SU-DHL-6 (cell line): Measurements from ENCODE around the gene IFIT2.

Experiments used
- H2AFZ ChIP-seq: fragments of 200-600 bp; sonication (generic); 2 replicates; pipeline ENCODE4 v1.6.1; 2014; ENCODE audit warnings: low read depth, mild to moderate bottlenecking, moderate library complexity, mixed read lengths, antibody characterized with exemption, low read length; ENCODE audit not compliant: severe bottlenecking
- H3F3A ChIP-seq: fragments of 200-600 bp; shearing (Covaris generic); 2 replicates; pipeline ENCODE4 v1.6.0; 2016; ENCODE audit warnings: antibody characterized with exemption, mild to moderate bottlenecking; ENCODE audit not compliant: insufficient read depth
- H3K27ac ChIP-seq: fragments of 200-600 bp; sonication (generic); 2 replicates; pipeline ENCODE4 v1.5.1; 2016; ENCODE audit warnings: low read depth, mild to moderate bottlenecking, low read length, moderate library complexity, mixed read lengths
- H3K27me3 ChIP-seq: fragments of 200-600 bp; sonication (generic), shearing (Covaris generic); 2 replicates; pipeline ENCODE4 v1.6.0; 2014; ENCODE audit warnings: mild to moderate bottlenecking, low read length
- H3K36me3 ChIP-seq: fragments of 200-600 bp; sonication (generic); 2 replicates; pipeline ENCODE4 v1.6.1; 2014; ENCODE audit warnings: mild to moderate bottlenecking, low read length, mixed read lengths
- H3K4me2 ChIP-seq: fragments of 300-600, 200-600 bp; shearing (Covaris generic), sonication (generic); 2 replicates; pipeline ENCODE4 v1.6.0; 2014; ENCODE audit warnings: low read length, low read depth, mild to moderate bottlenecking; ENCODE audit not compliant: poor library complexity, severe bottlenecking
- H3K4me3 ChIP-seq: fragments of 200-600 bp; sonication (generic); 2 replicates; pipeline ENCODE4 v1.5.1; 2014; ENCODE audit warnings: antibody characterized with exemption, low read length, mild to moderate bottlenecking, mixed read lengths; ENCODE audit not compliant: insufficient read depth, poor library complexity, severe bottlenecking
- H3K79me2 ChIP-seq: fragments of 200-600 bp; sonication (generic); 2 replicates; pipeline ENCODE4 v1.6.1; 2014; ENCODE audit warnings: mild to moderate bottlenecking, low read length, moderate library complexity; ENCODE audit not compliant: insufficient read depth
- H3K9ac ChIP-seq: fragments of 200-600 bp; sonication (generic); 2 replicates; pipeline ENCODE4 v1.7.0; 2014; ENCODE audit warnings: mild to moderate bottlenecking, low read length
- H3K9me2 ChIP-seq: fragments of 200-600 bp; sonication (generic); replicated peaks from 2 replicates; pipeline ENCODE4 v1.6.1; 2014; ENCODE audit warnings: low read length; ENCODE audit not compliant: insufficient read depth
- H3K9me3 ChIP-seq: fragments of 200-600 bp; sonication (generic); 2 replicates; pipeline ENCODE4 v1.6.1; 2014; ENCODE audit warnings: low read length, mixed read lengths; ENCODE audit not compliant: insufficient read depth
- H4K20me1 ChIP-seq: fragments of 200-600 bp; sonication (generic); 2 replicates; pipeline ENCODE4 v1.6.1; 2014; ENCODE audit warnings: low read depth, mild to moderate bottlenecking, antibody characterized with exemption, low read length, moderate library complexity, mixed read lengths
- EZH2phosphoT487 ChIP-seq: fragments of 200-600 bp; sonication (generic), shearing (Covaris generic); conservative IDR thresholded peaks from 2 replicates; pipeline ENCODE4 v1.6.1; 2018; ENCODE audit warnings: mild to moderate bottlenecking, antibody characterized with exemption, low read length, moderate library complexity, mixed read lengths
- TF ChIP-seq, protein P1 (sequence below): fragments of 200-600 bp; sonication (generic); IDR thresholded peaks from one replicate; pipeline ENCODE4 v1.5.1; 2017; ENCODE audit warnings: antibody characterized with exemption, mild to moderate bottlenecking, low read length, moderate library complexity; ENCODE audit not compliant: insufficient read depth, poor library complexity, severe bottlenecking

Gene IFIT2

GRCh38 chr10:89273680-89274079, 28.2 kb upstream of the IFIT2 start:
- no peak overlapping the region for H3K4me3 ChIP-seq
- no peaks in the 10 kb centered on the region for H3K79me2 ChIP-seq
- no peaks in the 10 kb centered on the region for H3K9me3 ChIP-seq
- H3K27ac ChIP-seq = no peak overlapping the region
- H2AFZ ChIP-seq = no peak overlapping the region
- H3K4me2 ChIP-seq = no peak overlapping the region
- no peaks in the 10 kb centered on the region for H4K20me1 ChIP-seq
- H3K36me3 ChIP-seq = no peaks in the 10 kb centered on the region
- no peak for TF ChIP-seq EZH2phosphoT487
- TF ChIP-seq, protein P1, sequence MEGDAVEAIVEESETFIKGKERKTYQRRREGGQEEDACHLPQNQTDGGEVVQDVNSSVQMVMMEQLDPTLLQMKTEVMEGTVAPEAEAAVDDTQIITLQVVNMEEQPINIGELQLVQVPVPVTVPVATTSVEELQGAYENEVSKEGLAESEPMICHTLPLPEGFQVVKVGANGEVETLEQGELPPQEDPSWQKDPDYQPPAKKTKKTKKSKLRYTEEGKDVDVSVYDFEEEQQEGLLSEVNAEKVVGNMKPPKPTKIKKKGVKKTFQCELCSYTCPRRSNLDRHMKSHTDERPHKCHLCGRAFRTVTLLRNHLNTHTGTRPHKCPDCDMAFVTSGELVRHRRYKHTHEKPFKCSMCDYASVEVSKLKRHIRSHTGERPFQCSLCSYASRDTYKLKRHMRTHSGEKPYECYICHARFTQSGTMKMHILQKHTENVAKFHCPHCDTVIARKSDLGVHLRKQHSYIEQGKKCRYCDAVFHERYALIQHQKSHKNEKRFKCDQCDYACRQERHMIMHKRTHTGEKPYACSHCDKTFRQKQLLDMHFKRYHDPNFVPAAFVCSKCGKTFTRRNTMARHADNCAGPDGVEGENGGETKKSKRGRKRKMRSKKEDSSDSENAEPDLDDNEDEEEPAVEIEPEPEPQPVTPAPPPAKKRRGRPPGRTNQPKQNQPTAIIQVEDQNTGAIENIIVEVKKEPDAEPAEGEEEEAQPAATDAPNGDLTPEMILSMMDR = no peak
- H3K27me3 ChIP-seq = no peaks in the 10 kb centered on the region
- H3F3A ChIP-seq = no peaks in the 10 kb centered on the region
- no peak overlapping the region for H3K9ac ChIP-seq
- no peaks in the 10 kb centered on the region for H3K9me2 ChIP-seq

DNA sequence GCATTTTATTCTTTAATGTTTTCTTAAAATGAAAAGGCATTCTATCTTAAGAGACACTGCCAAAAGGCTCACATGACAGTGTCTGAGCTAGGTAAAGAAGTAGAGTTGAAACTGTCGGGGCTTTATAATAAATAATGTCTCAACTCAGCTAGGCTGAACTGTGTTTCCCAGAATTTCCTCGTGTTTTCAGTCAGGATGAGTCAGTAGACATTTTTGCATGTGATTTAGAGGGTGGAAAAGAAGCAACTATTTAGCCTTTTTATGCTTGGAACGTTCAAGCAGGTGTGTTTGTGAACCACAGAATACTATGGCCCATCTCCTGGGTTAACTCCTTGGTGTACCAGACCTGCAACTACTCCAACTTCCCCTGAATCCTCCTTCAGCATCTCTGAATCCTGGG, 26.9 kb upstream of the IFIT2 start:
- Histone ChIP-seq H3K9me2 (no peaks in the 10 kb centered on the region), H3K4me3 (no peak overlapping the region), H3K36me3 (no peaks in the 10 kb centered on the region), H2AFZ (no peak overlapping the region), H3K4me2 (no peak overlapping the region), H3K79me2 (no peaks in the 10 kb centered on the region), H3K9ac (no peak overlapping the region), H4K20me1 (no peaks in the 10 kb centered on the region), H3K9me3 (no peaks in the 10 kb centered on the region), H3K27ac (no peak overlapping the region), H3F3A (no peaks in the 10 kb centered on the region), H3K27me3 (no peaks in the 10 kb centered on the region)
- TF ChIP-seq, protein P1 = no peak
- TF ChIP-seq EZH2phosphoT487 = no peak

DNA sequence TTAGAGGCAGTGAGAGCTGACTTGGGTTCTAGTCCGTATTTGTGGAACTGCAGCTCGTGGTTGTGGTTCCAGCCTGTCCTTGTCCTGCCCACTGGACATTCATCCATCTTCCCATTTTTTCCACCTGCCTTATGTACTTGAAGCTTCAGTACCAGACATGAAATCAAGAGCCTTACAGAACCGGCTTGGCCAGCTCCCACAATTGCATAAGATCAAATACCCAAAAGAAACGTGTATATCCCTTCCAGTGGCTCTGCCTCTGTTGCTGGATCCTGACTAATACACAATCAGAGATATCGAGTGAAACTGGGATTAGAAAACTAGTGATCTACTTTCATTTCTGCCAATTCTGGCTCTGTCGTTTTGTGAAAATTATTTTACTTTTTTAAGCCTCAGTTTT, 26.5 kb upstream of the IFIT2 start:
- no peak overlapping the region for H2AFZ ChIP-seq

More for the DNA sequence above, 26.5 kb upstream of the IFIT2 start:
- no peaks in the 10 kb centered on the region for H3K9me2 ChIP-seq
- H4K20me1 ChIP-seq = no peaks in the 10 kb centered on the region
- no peaks in the 10 kb centered on the region for H3K9me3 ChIP-seq
- no peaks in the 10 kb centered on the region for H3K79me2 ChIP-seq
- no peaks in the 10 kb centered on the region for H3K36me3 ChIP-seq
- H3K9ac ChIP-seq = no peak overlapping the region
- no peak overlapping the region for H3K4me3 ChIP-seq
- no peak overlapping the region for H3K4me2 ChIP-seq
- H3F3A ChIP-seq = no peaks in the 10 kb centered on the region
- no peak overlapping the region for H3K27ac ChIP-seq
- no peaks in the 10 kb centered on the region for H3K27me3 ChIP-seq
- no peak for TF ChIP-seq EZH2phosphoT487
- TF ChIP-seq, protein P1 = no peak
